ENCODE data around the gene PPIL1.

Gene PPIL1

GRCh38 chr6:36855750-36856149 lies 18.9 kb downstream of the PPIL1 start:
- no peak for DNase-seq (ENCODE audit: low spot score)

GRCh38 chr6:36853325-36853724 lies 21.3 kb downstream of the PPIL1 start:
- no peak for DNase-seq (ENCODE audit: low spot score)

- no peak for DNase-seq (ENCODE audit: low spot score)
These were observed 22.0 kb downstream of the PPIL1 start for GRCh38 chr6:36852481-36853147.

- no peak for DNase-seq (ENCODE audit: low spot score)
These were observed 23.0 kb downstream of the PPIL1 start for GRCh38 chr6:36851626-36852025.

- peak; percentile 85 for DNase-seq (ENCODE audit: low spot score)
These were observed 23.4 kb downstream of the PPIL1 start for GRCh38 chr6:36851149-36851614.

- no peak for DNase-seq (ENCODE audit: low spot score)
These were observed 24.6 kb downstream of the PPIL1 start for GRCh38 chr6:36850021-36850420.

GRCh38 chr6:36848658-36849441 lies 25.8 kb downstream of the PPIL1 start:
- DNase-seq (ENCODE audit: low spot score) = peak; percentile 81

- no peak for DNase-seq (ENCODE audit: low spot score)
These were observed 26.6 kb downstream of the PPIL1 start for GRCh38 chr6:36847991-36848390.

- DNase-seq (ENCODE audit: low spot score) = no peak
These were observed 27.5 kb downstream of the PPIL1 start for GRCh38 chr6:36847152-36847551.

- DNase-seq (ENCODE audit: low spot score) = no peak
These were observed 29.4 kb downstream of the PPIL1 start for GRCh38 chr6:36845233-36845632.

- no peak for DNase-seq (ENCODE audit: low spot score)
These were observed 30.1 kb downstream of the PPIL1 start for GRCh38 chr6:36844232-36845170.

- no peak for DNase-seq (ENCODE audit: low spot score)
These were observed 31.4 kb downstream of the PPIL1 start for GRCh38 chr6:36843170-36843569.

GRCh38 chr6:36841756-36842155 lies 32.8 kb downstream of the PPIL1 start:
- no peak for DNase-seq (ENCODE audit: low spot score)

GRCh38 chr6:36840432-36841403 lies 33.9 kb downstream of the PPIL1 start:
- DNase-seq (ENCODE audit: low spot score) = no peak

GRCh38 chr6:36839749-36840431 lies 34.7 kb downstream of the PPIL1 start:
- DNase-seq (ENCODE audit: low spot score) = no peak

- no peak for DNase-seq (ENCODE audit: low spot score)
These were observed 35.5 kb downstream of the PPIL1 start, which contains the start of gene CPNE5 for GRCh38 chr6:36838896-36839748. CPNE5 (minus strand) TSS chr6:36839444; CDS start chr6:36839377, 67 bp downstream.

- no peak for DNase-seq (ENCODE audit: low spot score)
These were observed 36.9 kb downstream of the PPIL1 start for GRCh38 chr6:36837686-36838085.

GRCh38 chr6:36837022-36837339 lies 37.6 kb downstream of the PPIL1 start:
- DNase-seq (ENCODE audit: low spot score) = no peak

Measured in hematopoietic multipotent progenitor cell treated with erythropoietin and hydrocortisone succinate and interleukin-3 and kit ligand, for 15 days (in vitro differentiated cells).